CD4-positive, alpha-beta T cell (primary cell): Measurements from ENCODE around the gene TRIB2. TPM values are rescaled to one million over a fixed set of nuclear protein-coding genes. Genes with fewer than 3 reads are reported as not detected.

Experiments
- ATAC-seq: fragments of 200-7000 bp; cut with Tn5 transposase; one replicate; pipeline ENCODE4 v1.10.0; 2022; ENCODE audit warnings: mild to moderate bottlenecking; ENCODE audit not compliant: poor library complexity
- CTCF ChIA-PET: fragments of 350-600 bp; sonication (Branson Sonifier 250); formaldehyde crosslinking; loops from one replicate; lab custom pipeline; 2021; ENCODE audit warnings: antibody characterized with exemption, inconsistent platforms; lab: Charles Lee
- POLR2A ChIA-PET: fragments of 350-600 bp; sonication (Branson Sonifier 250); formaldehyde crosslinking; loops from one replicate; lab custom pipeline; 2021; ENCODE audit warnings: antibody characterized with exemption, inconsistent platforms; lab: Charles Lee
- DNase-seq, 14 experiments: peaks; one replicate each; pipeline ENCODE4 v3.0.0-alpha.2; 2013 to 2020; ENCODE audit warnings: mixed read lengths in 2 of 14
- H3K27ac ChIP-seq, 2 donors: one replicate each; pipeline versions ENCODE4 v1.5.1 to v1.7.0; 2013; ENCODE audit warnings: low read length in 2 of 2, low read depth in 1 of 2, mild to moderate bottlenecking in 1 of 2
- H3K27me3 ChIP-seq, 2 experiments: 1 replicate in 1 of 2; 2 replicates in 1 of 2; pipeline versions ENCODE4 v1.6.1 to v1.7.0; 2013; ENCODE audit warnings: low read length in 2 of 2, control low read depth in 1 of 2, mild to moderate bottlenecking in 1 of 2, moderate library complexity in 1 of 2; ENCODE audit not compliant: insufficient read depth in 2 of 2, control insufficient read depth in 1 of 2
- H3K36me3 ChIP-seq: one replicate; pipeline ENCODE4 v1.6.1; 2013; ENCODE audit warnings: low read length, control low read depth; ENCODE audit not compliant: insufficient read depth
- H3K4me1 ChIP-seq: one replicate; pipeline ENCODE4 v1.6.1; 2013; ENCODE audit warnings: low read length, control low read depth; ENCODE audit not compliant: insufficient read depth
- H3K4me3 ChIP-seq: one replicate; pipeline ENCODE4 v1.5.1; 2013; ENCODE audit warnings: mild to moderate bottlenecking, low read length, moderate library complexity
- H3K9me3 ChIP-seq, 2 experiments: 1 replicate in 1 of 2; 2 replicates in 1 of 2; pipeline versions ENCODE4 v1.6.1 to v1.7.0; 2013; ENCODE audit warnings: low read length in 2 of 2, mild to moderate bottlenecking in 2 of 2, control low read depth in 1 of 2, moderate library complexity in 1 of 2; ENCODE audit not compliant: control insufficient read depth in 1 of 2, insufficient read depth in 1 of 2
- H3K27ac Mint-ChIP-seq: one replicate; pipeline ENCODE4 v1.8.0; 2020; ENCODE audit warnings: mixed read lengths
- H3K27me3 Mint-ChIP-seq: one replicate; pipeline ENCODE4 v1.8.0; 2021; ENCODE audit warnings: mixed read lengths
- H3K36me3 Mint-ChIP-seq: one replicate; pipeline ENCODE4 v1.8.0; 2021; ENCODE audit warnings: low read depth, mixed read lengths
- H3K4me1 Mint-ChIP-seq: one replicate; pipeline ENCODE4 v1.8.0; 2021; ENCODE audit warnings: low read depth, mixed read lengths
- H3K4me3 Mint-ChIP-seq: one replicate; pipeline ENCODE4 v1.8.0; 2020; ENCODE audit warnings: mild to moderate bottlenecking, mixed read lengths
- H3K9me3 Mint-ChIP-seq: one replicate; pipeline ENCODE4 v1.8.0; 2020; ENCODE audit warnings: mixed read lengths
- CTCF ChIP-seq: fragments of 200-600 bp; IDR thresholded peaks from one replicate; pipeline ENCODE4 v1.8.0; 2022; ENCODE audit warnings: antibody characterized with exemption, mild to moderate bottlenecking
- intact Hi-C, 2 experiments: fragments of 100-400 bp; cut with DNase I in 1 of 2; cut with micrococcal nuclease in 1 of 2; formaldehyde crosslinking; loops; one replicate each; pipeline versions ENCODE4 v1.15.1 to v1.9.0; 2023 to 2025; cut with DNase I, micrococcal nuclease
- total RNA-seq, 174 experiments: library from RNA in 2 of 174; stranded (reverse) in 2 of 174; gene quantifications; one replicate each; pipeline ENCODE4 v1.2.3 and lab custom pipeline; 2021 to 2026

Gene TRIB2
- total RNA-seq, 2 experiments from 2014 or later: 91.3 to 102 TPM

- ATAC-seq (no peak), DNase-seq (no peak)
- H3K9me3 ChIP-seq: no peaks in the 10 kb centered on the region
- CTCF ChIA-PET: interaction anchor here (4.7 kb wide), 1 partner anchor 9 kb away, joined by 26 read pairs; the partner anchor contains the start of gene TRIB2
- peaks cover 65% of the 10 kb centered on the region for H3K36me3 ChIP-seq
- Mint-ChIP-seq H3K4me3 (peak overlapping the region; percentile 28), H3K4me1 (peaks cover 100% of the 10 kb centered on the region), H3K27me3 (no peaks in the 10 kb centered on the region), H3K27ac (peak overlapping the region; percentile 81), H3K36me3 (peaks cover 87% of the 10 kb centered on the region), H3K9me3 (no peaks in the 10 kb centered on the region)
- POLR2A ChIA-PET: interaction anchor here (1.6 to 5.4 kb wide), 2 partner anchors 8 to 16 kb away, joined by 6 to 73 read pairs; partner anchors contain the start of gene TRIB2
- no peak for TF ChIP-seq CTCF
- peaks cover 79% of the 10 kb centered on the region for H3K4me1 ChIP-seq
- no peaks in the 10 kb centered on the region for H3K27me3 ChIP-seq
- no peak overlapping the region for H3K27ac ChIP-seq
- intact Hi-C loops: loop anchor here in 1 of 2 experiments (5.0 to 10.0 kb wide), 2 partner anchors 978 to 1251 kb away; partner anchors contain the start of gene LPIN1
- H3K4me3 ChIP-seq: no peak overlapping the region
Measured at GRCh38 chr2:12725233-12726187, 8.8 kb downstream of the TRIB2 start.

- no peak for DNase-seq
- Mint-ChIP-seq H3K36me3 (peaks cover 94% of the 10 kb centered on the region), H3K9me3 (no peaks in the 10 kb centered on the region), H3K4me1 (peaks cover 100% of the 10 kb centered on the region), H3K27ac (peak overlapping the region; percentile 81), H3K4me3 (no peak overlapping the region), H3K27me3 (no peaks in the 10 kb centered on the region)
- POLR2A ChIA-PET: interaction anchor here (1.0 to 5.4 kb wide), 3 partner anchors 9 to 16 kb away, joined by 4 to 73 read pairs (median 6); partner anchors contain the start of gene TRIB2
- no peak for TF ChIP-seq CTCF
- Histone ChIP-seq H3K4me3 (no peak overlapping the region), H3K27me3 (no peaks in the 10 kb centered on the region), H3K9me3 (no peaks in the 10 kb centered on the region), H3K4me1 (peaks cover 83% of the 10 kb centered on the region), H3K36me3 (peaks cover 73% of the 10 kb centered on the region), H3K27ac (no peak overlapping the region)
- no peak for ATAC-seq
- CTCF ChIA-PET: interaction anchor here (4.7 kb wide), 1 partner anchor 10 kb away, joined by 26 read pairs; the partner anchor contains the start of gene TRIB2
- intact Hi-C loops: loop anchor here in 1 of 2 experiments (5.0 to 10.0 kb wide), 2 partner anchors 979 to 1251 kb away; partner anchors contain the start of gene LPIN1
Measured at GRCh38 chr2:12726271-12726670, 9.5 kb downstream of the TRIB2 start.

GRCh38 chr2:12727065-12727464 lies 10.3 kb downstream of the TRIB2 start:
- H3K36me3 Mint-ChIP-seq: peaks cover 97% of the 10 kb centered on the region
- Histone ChIP-seq H3K27ac (peak overlapping the region; percentile 47 to 51), H3K36me3 (peaks cover 81% of the 10 kb centered on the region), H3K9me3 (no peaks in the 10 kb centered on the region), H3K4me1 (peaks cover 84% of the 10 kb centered on the region), H3K4me3 (no peak overlapping the region), H3K27me3 (no peaks in the 10 kb centered on the region)
- ChIA-PET POLR2A (interaction anchor here (0.6 to 5.4 kb wide), 3 partner anchors 10 to 1267 kb away, joined by 3 to 73 read pairs (median 4); partner anchors contain the start of gene TRIB2), CTCF (interaction anchor here (4.7 kb wide), 1 partner anchor 10 kb away, joined by 26 read pairs; the partner anchor contains the start of gene TRIB2)
- intact Hi-C loops: loop anchor here in 1 of 2 experiments (5.0 to 10.0 kb wide), 2 partner anchors 980 to 1252 kb away; partner anchors contain the start of gene LPIN1
- no peaks in the 10 kb centered on the region for H3K9me3 Mint-ChIP-seq
- no peaks in the 10 kb centered on the region for H3K27me3 Mint-ChIP-seq
- DNase-seq (no peak), ATAC-seq (no peak)
- peak overlapping the region; percentile 81 for H3K4me3 Mint-ChIP-seq
- peaks cover 100% of the 10 kb centered on the region for H3K4me1 Mint-ChIP-seq
- H3K27ac Mint-ChIP-seq: peak overlapping the region; percentile 81
- no peak for TF ChIP-seq CTCF
